GM12891 (cell line): ENCODE measurements around the gene MAGOH.

Experiments used
- POLR2AphosphoS5 ChIP-seq: IDR thresholded peaks from 2 replicates; pipeline ENCODE4 v1.6.1; 2011; ENCODE audit warnings: low read depth, low read length, control low read depth
- TAF1 ChIP-seq: IDR thresholded peaks from 2 replicates; pipeline ENCODE4 v1.6.1; 2011; ENCODE audit warnings: low read depth, low read length, control low read depth

- TF ChIP-seq TAF1: no peak
- no peak for TF ChIP-seq POLR2AphosphoS5
These were observed 38.0 kb upstream of the MAGOH start for GRCh38 chr1:53276153-53276901.
